Hematopoietic multipotent progenitor cell (in vitro differentiated cells): ENCODE measurements around the gene FKBP8. TPM values are rescaled to one million over a fixed set of nuclear protein-coding genes. Genes with fewer than 3 reads are reported as not detected.

ENCODE experiments used
- DNase-seq, 3 donors: peaks; one replicate each; pipeline ENCODE4 v3.0.0-alpha.2; 2011 to 2015; ENCODE audit warnings: low read depth in 2 of 3, low spot score in 2 of 3
- total RNA-seq: library from RNA; depleted of rRNA; stranded (reverse); fragments of >200 nt; gene quantifications from one replicate; pipeline ENCODE4 v1.2.3, GENCODE V29; 2012

Gene FKBP8
- total RNA-seq, 1 donor: 259 TPM

- DNase-seq: no peak
Measured at GRCh38 chr19:18503337-18503970, 39.9 kb downstream of the FKBP8 start.

DNA sequence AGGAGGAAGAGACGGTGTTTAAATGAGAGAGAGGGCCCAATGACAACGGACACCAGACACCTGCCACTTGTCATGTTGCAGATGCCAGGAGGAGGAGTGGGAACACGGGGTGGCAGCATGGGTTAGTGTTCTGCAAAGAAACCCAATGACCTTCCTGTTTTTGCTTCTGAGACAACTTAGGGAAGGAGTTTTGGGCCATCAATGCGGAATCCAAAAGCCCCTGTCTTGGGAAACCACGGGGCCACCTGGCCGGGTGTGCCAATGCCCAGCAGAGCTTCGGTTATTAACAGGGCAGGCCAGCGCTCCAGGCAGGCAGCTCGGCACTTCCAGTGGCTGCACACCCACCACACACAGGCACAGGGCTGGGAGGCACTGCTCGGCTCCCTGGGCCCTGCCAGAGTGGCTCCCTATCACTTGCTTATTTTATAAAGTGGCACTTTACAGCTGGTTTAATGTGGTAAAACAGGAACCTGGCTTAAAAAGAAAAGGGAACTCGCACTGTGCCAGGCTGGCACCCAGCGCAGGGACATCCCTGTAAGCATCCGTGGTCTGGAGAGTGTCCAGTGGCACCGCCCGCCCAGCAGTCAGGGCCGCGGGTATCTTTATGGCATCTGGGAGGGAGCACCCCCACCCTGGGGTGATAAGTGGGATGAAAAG is 40.6 kb downstream of the FKBP8 start:
- peak in 2 of 3 donors; percentile 45 to 71 for DNase-seq

DNA sequence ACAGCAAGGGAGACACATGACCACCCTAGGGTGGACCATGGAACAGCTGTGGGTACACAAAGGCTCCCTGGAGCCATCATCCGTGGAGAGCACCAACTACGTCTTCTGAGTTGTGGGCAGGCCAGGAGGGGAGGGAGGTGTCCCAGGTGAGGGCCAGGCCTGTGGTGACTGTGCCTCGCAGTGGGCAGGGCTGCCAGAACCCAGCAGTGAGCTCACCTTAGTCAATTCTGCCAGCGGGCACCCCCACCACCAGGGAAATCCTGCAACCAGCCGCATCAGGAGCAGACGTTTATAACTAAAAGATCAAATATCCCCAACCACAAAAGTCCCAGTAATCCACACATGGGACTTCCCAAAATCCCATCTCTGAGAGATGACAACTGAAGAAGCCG is 41.1 kb downstream of the FKBP8 start:
- no peak for DNase-seq

DNA sequence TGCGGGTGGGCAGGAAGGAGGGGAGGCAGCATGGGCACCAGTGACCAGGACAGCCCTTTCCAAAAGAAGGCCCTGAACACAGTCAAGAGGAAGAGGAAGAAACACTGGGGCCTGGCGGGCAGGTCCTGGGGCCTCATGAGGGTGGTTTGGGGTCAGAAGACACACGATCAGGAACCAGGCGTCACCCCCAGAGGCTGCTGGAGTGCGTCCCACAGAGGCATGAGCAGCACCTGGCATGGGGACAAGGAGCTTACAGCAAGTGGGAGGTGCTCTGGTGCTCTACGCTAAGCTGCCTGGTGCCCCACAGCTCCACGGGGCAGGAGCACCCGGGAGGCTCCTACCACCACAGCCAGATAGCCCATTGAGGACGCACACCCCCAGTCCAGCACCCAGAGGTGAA is 41.5 kb downstream of the FKBP8 start:
- peak in 1 of 3 donors; percentile 77 for DNase-seq

DNA sequence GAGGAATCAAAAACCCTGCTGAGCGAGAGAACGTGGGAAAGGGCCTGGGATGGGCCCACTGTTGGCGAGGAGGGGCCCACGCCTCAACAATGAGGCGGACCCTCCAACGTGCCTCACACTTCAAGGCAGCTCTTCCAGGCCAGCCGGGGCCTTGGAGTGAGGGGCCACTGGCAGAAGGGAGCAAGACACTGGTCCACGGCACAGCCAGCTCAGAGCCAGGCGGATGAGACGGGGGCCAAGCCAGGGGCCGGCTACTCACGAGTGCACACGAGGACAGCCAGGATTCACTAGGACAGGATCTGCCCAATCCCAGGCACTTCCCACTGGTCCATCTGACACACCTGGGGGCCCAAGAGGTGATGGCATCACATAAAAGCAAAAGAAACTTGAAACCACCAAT is 42.0 kb downstream of the FKBP8 start:
- no peak for DNase-seq

GRCh38 chr19:18500799-18501198 is 42.6 kb downstream of the FKBP8 start:
- no peak for DNase-seq

DNA sequence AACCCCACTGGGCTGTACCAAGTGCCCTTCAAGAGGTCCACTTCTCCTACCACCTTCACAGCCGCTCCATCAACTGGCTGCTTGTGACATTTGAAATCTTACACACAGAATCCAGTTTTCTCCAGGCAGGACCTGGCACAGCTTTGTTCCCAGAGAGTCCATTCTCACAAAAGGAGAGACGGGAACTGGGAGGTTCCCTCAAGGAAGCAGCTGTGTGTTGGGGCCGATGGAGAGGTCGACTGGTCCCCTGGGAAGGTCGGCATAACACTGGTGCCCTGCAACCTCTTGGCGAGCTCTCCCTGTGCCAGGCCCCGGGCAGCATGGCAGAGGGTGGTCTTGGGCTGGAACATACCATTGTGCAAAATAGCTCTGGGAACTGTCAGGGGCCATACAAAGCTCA is 43.0 kb downstream of the FKBP8 start:
- DNase-seq: no peak

DNA sequence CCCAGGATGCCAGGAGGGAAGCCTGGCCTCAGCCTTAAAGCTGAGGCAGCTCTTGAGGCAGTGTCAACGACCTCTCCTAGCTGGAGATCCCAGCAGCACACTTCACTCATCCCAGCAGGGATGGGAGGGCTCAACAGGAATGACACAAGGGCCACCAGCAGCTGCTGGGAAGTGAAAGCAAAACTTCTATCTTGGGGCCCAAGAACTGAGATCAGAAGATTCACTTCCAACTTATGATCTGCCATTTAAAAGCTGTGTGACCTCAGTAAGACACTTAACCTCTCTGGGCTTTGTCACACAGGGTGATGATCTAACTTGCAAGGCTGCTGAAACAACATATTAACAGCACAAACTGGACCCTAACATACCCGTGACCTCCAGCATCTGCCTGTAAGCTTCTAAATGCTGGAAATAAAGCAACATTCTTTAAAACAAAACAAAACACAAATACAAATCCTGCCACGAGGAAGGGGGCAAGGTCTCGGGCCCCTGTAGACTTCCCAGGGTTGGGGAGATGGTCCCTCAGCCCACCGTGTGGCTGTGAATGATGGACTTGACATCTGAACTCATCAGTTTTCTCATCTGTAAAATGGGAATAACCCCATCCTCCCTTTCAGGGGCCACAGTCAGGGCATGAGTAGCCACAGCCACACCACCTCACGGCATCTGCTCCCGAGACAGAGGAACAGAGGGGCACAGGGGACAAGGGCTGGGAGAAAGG is 44.2 kb downstream of the FKBP8 start:
- no peak for DNase-seq

DNA sequence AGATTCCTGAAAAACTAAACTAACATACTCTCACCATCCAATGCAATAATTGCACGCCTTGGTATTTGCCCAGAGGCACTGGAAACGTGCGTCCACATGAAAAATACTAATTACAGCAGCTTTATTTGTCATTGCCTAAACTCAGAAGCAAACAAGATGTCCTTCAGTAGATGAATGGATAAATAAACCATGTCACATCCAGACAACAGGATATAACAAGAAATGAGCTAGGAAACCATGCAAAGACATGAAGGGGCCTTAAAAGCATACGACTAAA is 46.5 kb downstream of the FKBP8 start:
- DNase-seq: no peak

GRCh38 chr19:18496167-18496979 is 47.0 kb downstream of the FKBP8 start:
- peak in 2 of 3 donors; percentile 36 to 46 for DNase-seq

- no peak for DNase-seq
Measured at GRCh38 chr19:18495204-18495911, 48.0 kb downstream of the FKBP8 start.

DNA sequence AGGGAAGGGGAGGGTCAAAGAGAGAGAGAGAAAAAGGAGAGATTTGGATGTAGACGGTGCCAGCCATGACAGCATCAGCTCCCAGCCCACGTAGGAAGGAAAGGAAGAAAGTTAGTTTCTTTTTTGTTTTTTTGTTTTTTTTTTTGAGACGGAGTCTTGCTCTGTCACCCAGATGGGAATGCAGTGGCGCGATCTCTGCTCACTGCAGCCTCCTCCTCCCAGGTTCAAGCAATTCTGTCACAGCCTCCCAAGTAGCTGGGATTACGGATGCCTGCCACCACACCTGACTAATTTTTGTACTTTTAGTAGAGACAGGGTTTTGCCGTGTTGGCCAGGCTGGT is 49.1 kb downstream of the FKBP8 start:
- peak in 1 of 3 donors; percentile 41 for DNase-seq

- DNase-seq: no peak
Measured at GRCh38 chr19:18493440-18494266, 49.7 kb downstream of the FKBP8 start.

DNA sequence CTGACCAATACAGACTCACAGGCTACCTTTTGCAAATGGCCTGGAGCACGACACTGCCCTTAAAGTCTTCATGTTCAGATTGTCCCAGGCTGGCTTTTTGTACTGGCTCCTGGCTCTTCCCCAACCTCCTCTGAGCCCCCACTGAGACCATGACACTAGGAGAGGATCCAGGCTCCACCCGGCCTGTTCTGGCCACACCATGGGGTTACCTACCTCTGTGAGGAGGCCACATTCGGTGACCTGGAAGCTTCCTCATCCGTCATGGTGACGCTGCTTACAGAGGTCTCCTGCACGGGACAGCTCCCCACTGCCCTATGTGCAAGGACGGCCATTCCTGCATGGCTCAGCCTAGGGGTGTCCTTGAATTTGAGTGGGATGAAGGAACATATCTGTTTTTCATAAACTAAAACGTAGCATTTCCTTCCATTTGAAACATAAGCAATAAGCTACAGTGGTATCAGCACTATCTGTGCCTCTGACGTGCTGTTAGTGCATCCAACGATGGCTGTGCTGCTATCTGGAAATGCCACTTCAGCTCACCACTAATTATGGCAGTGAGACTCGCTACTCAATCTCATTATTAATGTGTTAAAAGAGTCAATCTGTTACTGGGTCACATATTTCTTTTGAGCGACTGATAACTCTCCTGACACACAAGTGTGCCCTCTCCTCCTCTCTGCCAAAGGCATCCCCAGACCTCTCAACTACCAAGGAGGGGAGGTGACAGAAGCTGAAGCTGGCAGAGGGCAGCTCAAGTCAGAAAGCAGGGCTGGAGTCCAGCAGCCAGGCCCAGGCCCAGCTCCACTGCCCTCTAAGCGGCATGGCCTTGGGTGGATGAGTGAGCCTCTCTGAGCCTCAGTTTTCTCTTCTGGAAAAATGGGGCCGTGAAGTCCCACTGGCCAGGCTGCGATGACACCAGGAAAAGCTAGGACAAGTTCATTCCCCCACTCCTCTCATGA is 51.1 kb downstream of the FKBP8 start:
- DNase-seq: no peak

GRCh38 chr19:18490728-18491127 is 52.6 kb downstream of the FKBP8 start:
- no peak for DNase-seq

DNA sequence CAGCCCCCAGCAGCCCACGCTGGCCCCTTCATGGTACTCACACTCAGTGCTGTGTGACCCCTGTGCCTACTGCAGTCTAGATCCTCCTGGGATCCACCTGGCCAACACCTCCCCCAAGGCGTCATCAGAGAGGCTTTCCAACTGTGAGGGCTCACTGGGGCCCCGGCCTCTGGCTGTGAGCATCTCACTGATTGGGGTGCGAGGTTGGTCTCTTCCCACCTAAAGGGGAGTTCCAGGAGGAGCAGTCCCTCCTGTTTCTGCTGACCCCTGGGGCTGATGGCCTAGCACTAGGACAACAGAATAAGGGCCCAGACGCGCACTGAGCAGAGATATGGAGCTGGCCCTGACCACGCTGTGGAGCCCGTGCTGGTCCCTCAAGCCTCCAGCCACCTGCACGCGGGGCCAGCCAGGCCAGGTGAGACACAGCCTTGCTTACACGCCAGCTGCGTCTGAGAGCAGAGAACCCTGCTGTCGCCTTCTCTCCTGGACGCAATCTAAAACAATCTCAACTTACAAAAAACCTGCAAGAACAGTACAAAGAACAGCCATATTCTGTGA is 53.7 kb downstream of the FKBP8 start:
- DNase-seq: no peak

- peak in 2 of 3 donors; percentile 25 to 38 for DNase-seq
Measured at GRCh38 chr19:18488838-18489626, 54.3 kb downstream of the FKBP8 start.

GRCh38 chr19:18488403-18488723 is 55.0 kb downstream of the FKBP8 start:
- peak in 2 of 3 donors; percentile 26 to 30 for DNase-seq
